Measurements from ENCODE around the gene ABHD12.
"Not testable (repeated sequence)": the region's sequence is repeated elsewhere in the genome, so short reads cannot be mapped to it uniquely, and the experiment has no call there.

ABHD12 gene

DNA sequence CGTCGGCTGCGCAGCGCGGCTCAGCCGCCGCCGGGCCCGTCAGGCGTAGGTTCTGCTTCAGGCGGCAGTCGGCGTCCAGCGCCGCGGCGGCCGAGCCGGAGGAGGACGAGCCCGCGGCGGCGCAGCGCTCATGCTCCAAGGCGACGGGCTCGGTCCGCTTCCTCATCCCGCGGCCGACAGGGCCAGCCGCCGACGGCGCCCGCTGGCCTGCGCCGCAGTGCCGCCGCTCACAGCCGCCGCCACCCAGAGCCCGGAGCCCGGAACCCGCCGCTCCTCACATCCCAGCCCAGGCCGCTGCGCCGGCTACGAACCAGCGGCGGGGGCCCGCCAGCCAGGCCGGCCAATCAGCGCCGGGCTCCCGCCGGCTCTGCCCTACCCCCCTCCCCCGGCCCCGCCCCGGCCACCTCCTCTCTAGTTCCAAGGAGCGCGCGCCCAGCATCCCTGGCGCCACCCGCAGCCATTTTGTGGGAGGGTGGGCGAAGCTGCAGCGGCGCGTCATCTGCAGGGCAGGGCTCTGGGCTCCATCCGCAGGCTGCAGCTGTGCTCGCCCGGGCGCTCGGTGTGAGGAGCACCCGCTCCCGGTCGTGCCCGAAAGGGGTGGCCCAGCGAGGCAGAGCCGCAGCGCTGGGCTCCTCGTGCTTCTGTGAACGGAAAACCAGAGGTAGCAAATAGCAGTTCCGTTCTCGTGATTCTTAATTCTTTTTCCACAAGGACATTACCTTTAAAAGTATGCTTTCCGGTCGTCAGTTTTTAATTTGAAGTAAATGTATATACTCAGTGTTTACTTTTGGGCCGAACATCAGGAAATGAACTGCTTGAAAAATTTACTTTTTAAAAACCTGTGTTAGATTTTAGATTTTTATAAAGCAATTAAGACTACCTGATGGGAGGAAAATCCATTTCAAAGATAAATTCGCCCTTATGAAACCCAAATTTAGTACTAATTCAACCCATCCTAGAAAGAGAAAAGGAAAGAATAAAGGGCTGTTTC lies at the start of gene ABHD12:
ABHD12 (minus strand) TSS at position 298 of the 991 bp plus-strand sequence; CDS start at position 166, 132 bp downstream.
- Mint-ChIP-seq H3K4me1 (ENCODE audit: low read depth) (peaks cover 17% of the 10 kb centered on the region), H3K36me3 (ENCODE audit: low read depth) (peaks cover 4% of the 10 kb centered on the region), H3K27ac (peak within 1 kb of the TSS; percentile 86), H3K9me3 (no peaks in the 10 kb centered on the region), H3K4me3 (peak within 1 kb of the TSS; percentile 88), H3K27me3 (no peaks in the 10 kb centered on the region)

DNA sequence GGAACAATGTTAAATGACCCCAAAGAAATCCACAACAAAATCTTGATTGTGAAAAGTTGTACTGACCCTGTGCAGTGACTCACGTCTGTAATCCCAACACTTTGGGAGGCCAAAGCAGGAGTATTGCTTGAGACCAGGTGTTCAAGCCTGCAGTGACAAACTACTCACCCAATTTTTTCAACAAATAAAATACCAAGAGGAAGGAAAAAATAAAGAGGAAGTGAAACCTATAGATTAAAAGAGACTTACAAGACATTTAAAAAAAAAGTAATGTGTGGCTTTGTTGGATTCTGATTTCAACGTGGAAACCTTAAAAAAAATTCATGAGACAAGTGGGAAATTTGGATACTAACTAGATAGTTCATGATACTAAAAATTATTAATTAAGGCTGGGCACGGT lies 48.7 kb upstream of the ABHD12 start:
- no peaks in the 10 kb centered on the region for H3K9me3 Mint-ChIP-seq
- H3K27me3 Mint-ChIP-seq = no peaks in the 10 kb centered on the region
- H3K36me3 Mint-ChIP-seq (ENCODE audit: low read depth) = peaks cover 51% of the 10 kb centered on the region
- no peak overlapping the region for H3K4me3 Mint-ChIP-seq
- H3K4me1 Mint-ChIP-seq (ENCODE audit: low read depth) = peaks cover 7% of the 10 kb centered on the region
- peak overlapping the region; percentile 36 for H3K27ac Mint-ChIP-seq

DNA sequence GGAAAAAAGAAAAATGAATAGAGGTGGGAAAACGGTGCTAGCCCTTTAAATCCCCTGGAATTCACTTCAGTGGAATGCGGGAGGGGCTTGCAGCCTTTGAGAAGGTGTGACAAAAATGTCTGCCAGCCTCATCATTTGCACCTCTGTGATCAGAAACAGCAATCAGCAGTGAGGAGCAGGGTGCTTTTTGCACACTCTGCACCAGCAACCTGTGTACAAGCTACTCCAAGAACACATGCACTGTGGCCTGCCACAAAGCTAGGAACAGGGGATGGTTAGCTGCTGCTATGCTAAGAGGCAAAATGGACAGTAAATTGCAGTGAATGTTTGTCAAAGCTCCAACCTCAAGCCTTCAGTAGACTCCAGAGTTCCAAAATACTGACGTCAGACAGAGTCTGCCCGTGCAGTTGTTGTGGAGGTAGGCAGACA lies 46.5 kb upstream of the ABHD12 start:
- no peaks in the 10 kb centered on the region for H3K27me3 Mint-ChIP-seq
- peaks cover 60% of the 10 kb centered on the region for H3K36me3 Mint-ChIP-seq (ENCODE audit: low read depth)
- H3K4me3 Mint-ChIP-seq = no peak overlapping the region

DNA sequence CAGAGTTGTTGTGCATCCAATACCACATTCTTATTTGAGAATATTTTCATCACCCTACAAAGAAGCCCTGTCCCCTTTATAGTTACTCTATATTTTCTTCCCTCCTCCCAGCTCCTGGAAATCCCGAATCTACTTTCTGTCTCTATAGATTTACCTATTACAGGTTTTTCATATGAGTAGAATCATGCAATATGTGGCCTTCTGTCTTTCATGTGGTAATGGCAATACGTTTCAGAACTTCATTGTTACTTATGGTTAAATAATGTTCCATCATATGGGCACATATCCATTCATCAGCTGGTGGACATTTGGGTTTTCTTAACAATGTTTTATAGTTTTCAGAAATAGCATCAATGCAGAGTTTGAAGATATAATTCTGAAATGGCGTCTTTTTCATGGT lies 33.9 kb upstream of the ABHD12 start:
- no peak overlapping the region for H3K27ac Mint-ChIP-seq
- H3K9me3 Mint-ChIP-seq = no peaks in the 10 kb centered on the region
- H3K36me3 Mint-ChIP-seq (ENCODE audit: low read depth) = peaks cover 55% of the 10 kb centered on the region
- no peaks in the 10 kb centered on the region for H3K27me3 Mint-ChIP-seq
- no peak overlapping the region for H3K4me3 Mint-ChIP-seq
- peaks cover 15% of the 10 kb centered on the region for H3K4me1 Mint-ChIP-seq (ENCODE audit: low read depth)

More for the DNA sequence above, 46.5 kb upstream of the ABHD12 start:
- Mint-ChIP-seq H3K27ac (no peak overlapping the region), H3K9me3 (no peaks in the 10 kb centered on the region), H3K4me1 (ENCODE audit: low read depth) (peaks cover 7% of the 10 kb centered on the region)

DNA sequence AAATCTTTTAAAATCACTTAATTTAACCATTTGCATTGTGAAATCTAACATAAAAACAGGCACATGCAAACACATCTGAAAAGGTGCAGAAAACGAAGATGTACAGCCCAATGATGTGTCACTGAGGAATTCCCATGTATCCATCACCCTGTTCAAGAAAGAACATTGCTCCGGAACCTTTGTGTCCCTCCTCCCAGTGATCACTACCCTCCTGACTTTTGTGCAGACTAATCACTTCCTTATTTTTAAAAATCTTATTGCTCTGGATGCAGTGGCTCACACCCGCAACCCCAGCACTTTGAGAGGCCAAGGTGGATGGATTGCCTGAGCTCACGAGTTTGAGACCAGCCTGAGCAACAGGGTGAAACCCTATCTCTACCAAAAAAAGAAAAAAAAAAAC lies 31.4 kb upstream of the ABHD12 start:
- no peaks in the 10 kb centered on the region for H3K9me3 Mint-ChIP-seq
- no peak overlapping the region for H3K4me3 Mint-ChIP-seq
- H3K27me3 Mint-ChIP-seq = no peaks in the 10 kb centered on the region
- H3K4me1 Mint-ChIP-seq (ENCODE audit: low read depth) = peaks cover 15% of the 10 kb centered on the region
- H3K27ac Mint-ChIP-seq = no peak overlapping the region
- peaks cover 56% of the 10 kb centered on the region for H3K36me3 Mint-ChIP-seq (ENCODE audit: low read depth)

DNA sequence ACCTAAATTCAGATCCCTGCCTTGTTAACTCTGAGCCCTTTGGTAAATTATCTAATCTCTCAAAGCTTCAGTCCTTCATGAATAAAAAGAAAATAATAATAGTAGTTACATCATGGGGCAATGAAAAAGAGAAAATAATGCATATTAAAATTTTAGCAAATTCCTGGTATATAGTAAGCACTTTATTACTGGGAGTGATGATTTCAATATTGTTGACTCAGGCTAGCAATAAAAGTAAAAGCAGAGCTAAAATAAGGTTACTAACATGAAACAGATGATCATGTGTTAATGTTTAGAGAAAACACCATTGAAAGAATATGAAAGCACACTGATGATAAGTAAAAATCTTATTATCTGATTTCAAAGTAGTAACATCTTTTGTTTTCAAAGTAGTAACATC lies 30.5 kb upstream of the ABHD12 start:
- H3K27ac Mint-ChIP-seq = no peak overlapping the region
- H3K36me3 Mint-ChIP-seq (ENCODE audit: low read depth) = peaks cover 58% of the 10 kb centered on the region
- H3K4me3 Mint-ChIP-seq = no peak overlapping the region
- peaks cover 14% of the 10 kb centered on the region for H3K4me1 Mint-ChIP-seq (ENCODE audit: low read depth)
- no peaks in the 10 kb centered on the region for H3K27me3 Mint-ChIP-seq
- no peaks in the 10 kb centered on the region for H3K9me3 Mint-ChIP-seq

DNA sequence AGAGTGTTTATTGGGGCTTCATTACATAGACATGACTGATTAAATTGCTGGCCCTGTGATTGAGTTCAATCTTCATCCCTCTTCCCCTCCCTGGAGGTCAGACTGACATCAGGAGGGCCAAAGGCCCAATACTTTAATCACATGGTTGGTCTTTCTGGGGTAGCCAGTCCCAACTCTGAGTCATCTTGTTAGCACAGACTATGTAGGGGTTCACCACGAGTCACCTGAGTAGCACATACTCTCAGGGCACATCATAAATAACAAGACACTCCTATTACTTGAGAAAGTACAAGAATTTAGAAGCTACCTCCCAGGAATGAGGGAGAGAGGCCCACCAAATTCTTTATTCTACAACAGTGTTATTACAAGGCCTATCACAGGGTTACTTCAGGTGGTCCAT lies 28.1 kb upstream of the ABHD12 start:
- Mint-ChIP-seq H3K4me1 (ENCODE audit: low read depth) (peaks cover under 1% of the 10 kb centered on the region), H3K4me3 (no peak overlapping the region), H3K9me3 (no peaks in the 10 kb centered on the region), H3K27me3 (no peaks in the 10 kb centered on the region), H3K36me3 (ENCODE audit: low read depth) (peaks cover 57% of the 10 kb centered on the region), H3K27ac (no peak overlapping the region)

DNA sequence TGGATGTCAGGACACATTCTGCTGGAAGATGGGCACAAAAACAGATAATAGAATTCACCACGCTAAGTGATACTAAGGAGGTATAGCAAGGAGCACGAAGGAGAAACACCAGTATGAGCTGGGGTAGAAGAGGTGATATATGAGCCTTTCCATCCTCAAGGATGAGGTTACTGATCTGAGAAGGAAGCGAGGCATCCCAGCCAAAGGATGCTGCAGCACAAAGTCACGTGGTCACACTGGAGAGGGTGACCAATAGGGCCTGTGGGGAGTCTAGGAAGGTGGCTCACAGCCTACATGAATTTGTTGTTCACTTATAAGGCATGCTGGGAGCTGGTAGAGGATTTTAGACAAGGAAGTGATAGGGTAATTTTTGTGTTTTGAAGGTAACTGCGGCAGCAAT lies 18.3 kb upstream of the ABHD12 start:
- Mint-ChIP-seq H3K36me3 (ENCODE audit: low read depth) (peaks cover 19% of the 10 kb centered on the region), H3K27me3 (no peaks in the 10 kb centered on the region), H3K27ac (peak overlapping the region; percentile 0), H3K4me1 (ENCODE audit: low read depth) (peaks cover 23% of the 10 kb centered on the region), H3K9me3 (peaks cover 7% of the 10 kb centered on the region), H3K4me3 (peak overlapping the region; percentile 97)

DNA sequence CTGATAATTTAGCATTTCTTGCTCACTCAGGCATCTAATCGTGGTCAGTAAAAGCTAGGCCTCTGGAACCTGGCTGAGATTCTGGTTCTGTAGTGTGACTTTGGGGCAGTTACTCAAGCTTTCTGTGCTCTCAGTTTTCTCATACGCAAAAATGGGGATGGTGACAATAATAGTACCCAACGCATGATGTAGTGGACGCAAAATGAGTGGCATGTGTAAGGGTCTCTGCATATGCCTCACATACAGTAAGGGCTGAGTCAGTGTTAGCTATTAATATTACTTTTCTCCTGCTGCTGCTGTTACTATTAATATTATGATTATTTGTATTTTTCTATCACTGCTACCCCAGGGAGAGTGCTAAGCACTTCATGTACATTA lies 17.5 kb upstream of the ABHD12 start:
- H3K4me1 Mint-ChIP-seq (ENCODE audit: low read depth) = peaks cover 23% of the 10 kb centered on the region
- peak overlapping the region; percentile 95 for H3K27ac Mint-ChIP-seq
- H3K27me3 Mint-ChIP-seq = no peaks in the 10 kb centered on the region
- H3K36me3 Mint-ChIP-seq (ENCODE audit: low read depth) = peaks cover 14% of the 10 kb centered on the region
- peak overlapping the region; percentile 97 for H3K4me3 Mint-ChIP-seq
- peaks cover 12% of the 10 kb centered on the region for H3K9me3 Mint-ChIP-seq

DNA sequence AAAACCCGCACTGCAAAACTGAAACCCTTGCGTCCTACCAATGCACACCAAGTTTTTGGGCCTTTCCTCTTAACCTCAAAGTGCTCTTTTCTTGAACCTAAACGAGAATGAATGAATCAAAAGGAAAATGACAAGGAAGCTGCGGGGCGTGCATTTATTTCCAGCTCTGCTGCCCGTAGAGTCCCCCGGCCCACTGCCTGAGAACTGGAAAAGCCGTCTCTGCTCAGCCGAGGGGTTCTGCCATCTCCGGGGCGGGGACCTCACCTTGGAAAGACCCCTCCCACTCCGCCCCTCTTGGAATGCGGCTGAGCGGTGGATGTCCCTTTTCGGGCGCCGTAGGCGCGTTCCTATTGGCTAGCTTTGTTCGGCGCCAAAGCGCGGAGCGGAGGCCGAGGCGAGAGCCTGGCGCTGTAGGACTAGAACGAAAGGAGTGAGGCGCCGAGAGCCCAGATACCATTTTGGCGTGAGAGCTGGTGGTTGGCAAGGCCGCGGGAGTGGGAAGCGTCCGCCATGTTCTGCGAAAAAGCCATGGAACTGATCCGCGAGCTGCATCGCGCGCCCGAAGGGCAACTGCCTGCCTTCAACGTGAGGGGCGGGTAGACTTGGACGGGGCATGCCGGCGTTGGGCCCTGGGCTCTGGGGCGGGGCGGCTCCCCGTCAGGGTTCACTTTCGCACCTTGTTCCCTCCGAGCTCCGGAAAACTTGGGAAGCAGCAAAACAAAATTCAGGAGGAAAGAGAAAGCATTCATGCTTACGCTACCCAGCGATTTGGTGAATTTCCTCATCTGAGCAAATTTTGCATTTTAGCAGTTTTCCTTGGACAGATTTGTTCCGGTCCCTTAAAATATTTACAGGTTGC lies 16.9 kb upstream of the ABHD12 start, which contains the start of gene GINS1:
GINS1 (plus strand) TSS at position 363 of the 859 bp plus-strand sequence; CDS start at position 511, 148 bp downstream.
- peak within 1 kb of the TSS; percentile 97 for H3K4me3 Mint-ChIP-seq
- H3K27me3 Mint-ChIP-seq = no peaks in the 10 kb centered on the region
- peaks cover 14% of the 10 kb centered on the region for H3K36me3 Mint-ChIP-seq (ENCODE audit: low read depth)
- H3K9me3 Mint-ChIP-seq = peaks cover 15% of the 10 kb centered on the region
- H3K4me1 Mint-ChIP-seq (ENCODE audit: low read depth) = peaks cover 23% of the 10 kb centered on the region
- peak within 1 kb of the TSS; percentile 95 for H3K27ac Mint-ChIP-seq

DNA sequence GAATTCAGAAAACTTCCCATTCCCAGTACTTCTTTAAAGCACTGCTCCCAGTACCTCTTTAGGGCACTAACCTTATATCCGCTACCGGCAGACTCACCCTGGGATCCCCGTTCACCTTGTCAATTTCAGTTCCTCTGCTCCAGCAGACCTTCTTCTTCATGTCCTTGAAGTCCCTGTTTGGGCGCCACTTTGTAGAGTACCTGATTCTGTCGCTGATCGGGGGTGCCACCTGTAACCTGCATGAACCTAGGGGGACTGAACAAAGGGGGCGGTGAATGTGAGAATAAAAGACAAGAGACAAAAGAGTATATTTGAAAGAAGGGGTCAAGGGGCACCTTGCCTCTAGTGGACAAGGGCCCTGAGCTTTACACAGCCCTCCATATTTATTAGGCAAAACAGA lies 11.9 kb upstream of the ABHD12 start:
- Mint-ChIP-seq H3K27me3 (no peaks in the 10 kb centered on the region), H3K4me3 (no peak overlapping the region), H3K4me1 (ENCODE audit: low read depth) (peaks cover 8% of the 10 kb centered on the region), H3K9me3 (peaks cover 18% of the 10 kb centered on the region), H3K27ac (no peak overlapping the region), H3K36me3 (ENCODE audit: low read depth) (no peaks in the 10 kb centered on the region)

DNA sequence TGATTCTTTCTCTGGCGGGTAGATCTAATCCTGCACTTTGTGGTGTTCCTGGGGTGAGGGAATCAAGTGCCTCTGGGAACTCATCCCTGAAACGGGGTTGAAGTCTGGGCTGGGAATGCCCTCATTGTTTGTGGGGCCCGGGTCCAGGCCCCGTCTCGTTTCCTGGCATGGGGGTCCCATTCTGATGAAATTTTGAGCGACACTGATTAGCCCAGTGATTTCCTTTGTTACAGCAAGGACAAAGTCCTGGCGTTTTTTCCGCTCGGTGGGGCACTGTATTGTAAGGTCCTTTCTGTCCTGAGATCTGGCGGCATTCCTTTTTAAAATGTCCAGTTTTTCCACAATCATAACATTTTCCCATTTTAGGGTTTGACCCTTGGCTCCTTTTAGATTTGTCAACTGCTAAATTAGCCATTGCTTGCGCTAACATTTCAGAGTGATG lies 9.7 kb upstream of the ABHD12 start:
- not testable (repeated sequence) for H3K4me3 Mint-ChIP-seq; H3K27ac Mint-ChIP-seq; H3K27me3 Mint-ChIP-seq; H3K4me1 Mint-ChIP-seq (ENCODE audit: low read depth); H3K36me3 Mint-ChIP-seq (ENCODE audit: low read depth)
- H3K9me3 Mint-ChIP-seq = peaks cover 18% of the 10 kb centered on the region

DNA sequence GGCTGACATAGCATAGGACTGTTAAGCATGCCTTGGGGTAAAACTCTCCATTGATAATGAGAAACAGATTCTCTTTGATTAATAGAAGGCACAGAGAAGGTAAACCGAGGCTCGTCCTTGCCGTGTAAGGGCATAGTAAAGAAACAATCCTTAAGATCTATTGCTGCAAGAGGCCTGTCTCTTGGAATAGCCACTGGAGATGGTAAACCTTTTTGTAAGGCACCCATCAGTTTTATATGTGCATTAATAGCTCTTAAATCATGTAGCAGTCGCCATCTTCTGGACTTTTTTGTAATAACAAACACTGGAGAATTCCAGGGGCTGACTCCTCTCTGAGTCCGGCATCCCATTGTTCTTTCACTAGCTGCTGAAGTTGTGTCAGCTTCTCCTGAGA lies 8.4 kb upstream of the ABHD12 start:
- Mint-ChIP-seq H3K36me3 (ENCODE audit: low read depth) (no peaks in the 10 kb centered on the region), H3K27me3 (no peaks in the 10 kb centered on the region), H3K9me3 (peaks cover 11% of the 10 kb centered on the region), H3K4me1 (ENCODE audit: low read depth) (no peaks in the 10 kb centered on the region), H3K27ac (no peak overlapping the region), H3K4me3 (no peak overlapping the region)

DNA sequence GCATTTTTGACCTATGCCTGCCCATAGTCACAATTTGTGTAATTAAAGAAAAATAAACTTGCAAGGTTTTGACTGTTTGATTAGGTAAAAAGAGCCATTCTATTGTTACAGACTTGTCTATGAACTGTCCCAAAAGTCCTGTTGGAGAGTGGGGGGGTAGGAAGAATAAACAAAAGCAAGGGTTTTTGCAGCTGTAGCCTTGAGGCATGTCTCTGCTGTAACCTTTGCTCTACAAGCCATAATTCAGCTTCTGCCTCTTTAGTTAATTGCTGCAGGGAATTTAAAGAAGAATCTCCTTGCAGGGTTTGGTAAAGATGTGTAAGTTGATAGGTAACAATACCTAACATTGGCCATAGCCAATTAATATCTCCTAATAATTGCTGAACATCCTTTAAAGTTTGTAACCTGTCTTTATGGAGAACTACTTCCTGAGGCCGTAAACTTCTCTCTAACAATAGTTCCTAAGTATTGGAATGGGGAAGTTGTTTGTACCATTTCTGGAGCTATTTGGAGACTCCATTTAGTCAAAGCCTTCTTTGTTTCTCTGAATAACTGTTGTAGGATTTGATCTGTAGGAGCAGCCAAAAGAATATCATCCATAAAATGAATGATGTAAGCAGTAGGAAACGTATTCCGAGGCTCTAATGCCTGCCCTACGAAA lies 7.9 kb upstream of the ABHD12 start:
- H3K9me3 Mint-ChIP-seq = peaks cover 9% of the 10 kb centered on the region
- no peaks in the 10 kb centered on the region for H3K4me1 Mint-ChIP-seq (ENCODE audit: low read depth)
- H3K4me3 Mint-ChIP-seq = no peak overlapping the region
- H3K27ac Mint-ChIP-seq = no peak overlapping the region
- no peaks in the 10 kb centered on the region for H3K27me3 Mint-ChIP-seq
- no peaks in the 10 kb centered on the region for H3K36me3 Mint-ChIP-seq (ENCODE audit: low read depth)
